ENCODE data around the gene APBB2.

The APBB2 gene

GRCh38 chr4:41103657-41104056, 110.7 kb downstream of the APBB2 start:
- no peak for DNase-seq (ENCODE audit: low read depth, low spot score)

GRCh38 chr4:41102414-41103092, 111.8 kb downstream of the APBB2 start:
- DNase-seq (ENCODE audit: low read depth, low spot score), result no peak

- DNase-seq (ENCODE audit: low read depth, low spot score), result peak; percentile 30
Observed at GRCh38 chr4:41098093-41099048, 116.0 kb downstream of the APBB2 start.

GRCh38 chr4:41095973-41096372, 118.4 kb downstream of the APBB2 start:
- no peak for DNase-seq (ENCODE audit: low read depth, low spot score)

- no peak for DNase-seq (ENCODE audit: low read depth, low spot score)
Observed at GRCh38 chr4:41095192-41095872, 119.0 kb downstream of the APBB2 start.

- no peak for DNase-seq (ENCODE audit: low read depth, low spot score)
Observed at GRCh38 chr4:41092128-41092527, 122.2 kb downstream of the APBB2 start.

- DNase-seq (ENCODE audit: low read depth, low spot score), result no peak
Observed at GRCh38 chr4:41081847-41082246, 132.5 kb downstream of the APBB2 start.

GRCh38 chr4:41080976-41081375, 133.4 kb downstream of the APBB2 start:
- DNase-seq (ENCODE audit: low read depth, low spot score), result no peak

GRCh38 chr4:41079881-41080560, 134.3 kb downstream of the APBB2 start:
- DNase-seq (ENCODE audit: low read depth, low spot score), result no peak

- DNase-seq (ENCODE audit: low read depth, low spot score), result no peak
Observed at GRCh38 chr4:41077628-41078027, 136.7 kb downstream of the APBB2 start.

GRCh38 chr4:41076481-41076880, 137.9 kb downstream of the APBB2 start:
- no peak for DNase-seq (ENCODE audit: low read depth, low spot score)

GRCh38 chr4:41074215-41074614, 140.1 kb downstream of the APBB2 start:
- no peak for DNase-seq (ENCODE audit: low read depth, low spot score)

- DNase-seq (ENCODE audit: low read depth, low spot score), result peak; percentile 32
Observed at GRCh38 chr4:41072021-41072777, 142.1 kb downstream of the APBB2 start.

GRCh38 chr4:41070516-41071281, 143.6 kb downstream of the APBB2 start:
- no peak for DNase-seq (ENCODE audit: low read depth, low spot score)

GRCh38 chr4:41069838-41070237, 144.5 kb downstream of the APBB2 start:
- DNase-seq (ENCODE audit: low read depth, low spot score), result peak; percentile 47

- no peak for DNase-seq (ENCODE audit: low read depth, low spot score)
Observed at GRCh38 chr4:41069257-41069656, 145.1 kb downstream of the APBB2 start.

- DNase-seq (ENCODE audit: low read depth, low spot score), result no peak
Observed at GRCh38 chr4:41067369-41067768, 147.0 kb downstream of the APBB2 start.

GRCh38 chr4:41066049-41066448, 148.3 kb downstream of the APBB2 start:
- DNase-seq (ENCODE audit: low read depth, low spot score), result no peak

GRCh38 chr4:41065434-41066006, 148.8 kb downstream of the APBB2 start:
- DNase-seq (ENCODE audit: low read depth, low spot score), result no peak

GRCh38 chr4:41064953-41065352, 149.4 kb downstream of the APBB2 start:
- no peak for DNase-seq (ENCODE audit: low read depth, low spot score)
